NCI-H1105 (cell line): ENCODE measurements around the gene GH2.
"Not testable (repeated sequence)": the region's sequence is repeated elsewhere in the genome, so short reads cannot be mapped to it uniquely, and the experiment has no call there.

ENCODE experiments used
- DNase-seq: peaks from one replicate; lab custom pipeline; 2025; lab: John Stamatoyannopoulos, UW

GH2 gene

DNA sequence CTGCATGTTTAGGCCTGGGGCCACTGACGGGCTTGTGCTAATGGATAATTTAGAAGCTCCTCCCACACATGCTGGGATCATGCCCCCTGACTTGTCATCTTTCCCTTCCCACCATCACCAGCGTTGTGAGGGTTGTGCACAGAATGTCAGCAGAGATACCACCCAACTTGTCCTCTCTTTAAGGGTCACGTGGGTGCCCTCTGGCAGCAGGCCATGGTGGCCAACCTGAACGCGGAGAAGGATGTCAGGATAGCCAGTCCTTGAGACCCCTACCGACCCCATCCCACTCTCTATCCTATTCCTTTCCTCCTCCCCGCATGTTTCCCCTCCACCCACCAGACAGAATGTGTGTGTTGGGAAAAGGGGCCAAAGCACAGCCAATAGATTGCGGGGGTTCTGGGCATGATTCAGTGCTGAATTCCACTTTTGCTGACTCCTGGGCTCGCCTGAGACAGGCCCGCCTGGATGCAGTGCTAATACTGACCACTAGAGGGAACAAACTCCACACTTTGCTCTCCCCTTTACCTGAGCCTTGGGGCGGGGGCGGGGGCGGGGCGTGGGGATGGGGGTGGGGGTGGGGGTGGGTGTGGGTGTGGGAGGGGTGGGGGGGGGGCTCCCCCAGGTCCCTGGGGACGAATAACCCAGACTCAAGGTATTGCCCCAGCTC lies at the start of gene GH2:
TSS of gene GH2 (minus strand) at position 10 of the 667 bp plus-strand sequence. CDS start 143 bp downstream, outside the sequence.
- DNase-seq = no peak

DNA sequence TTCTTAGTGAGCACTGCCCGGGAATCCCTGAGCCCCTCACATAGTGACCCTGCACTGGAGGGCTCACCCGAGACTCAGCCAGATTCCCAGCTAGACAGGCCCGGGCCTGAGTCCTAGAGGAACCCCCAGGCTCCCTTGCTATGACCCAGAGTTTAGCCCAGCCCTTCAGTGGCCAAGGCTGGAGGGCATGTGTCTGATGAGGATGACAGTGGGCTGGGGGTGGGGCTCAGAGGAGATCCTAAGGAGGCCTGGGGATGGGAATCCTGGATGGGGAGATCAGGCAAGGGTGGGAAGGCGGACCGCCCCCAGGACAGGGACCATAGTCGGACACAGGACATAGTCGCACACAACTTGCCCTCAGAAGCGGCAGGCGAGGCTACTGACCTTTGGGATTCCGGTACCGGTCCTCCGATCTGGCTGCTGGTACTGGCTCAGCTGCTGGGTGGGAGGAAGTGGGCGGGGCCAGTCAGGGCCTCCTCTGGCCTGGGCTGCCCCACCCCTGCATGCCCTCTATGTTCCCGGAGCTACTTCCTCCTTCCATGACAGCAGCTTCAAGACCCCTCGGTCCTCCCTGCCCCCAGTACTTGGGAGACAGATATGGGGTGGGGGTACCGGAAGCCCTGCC lies 49.3 kb upstream of the GH2 start:
- DNase-seq = no peak

GRCh38 chr17:63929860-63930766 lies 48.4 kb upstream of the GH2 start:
- no peak for DNase-seq

GRCh38 chr17:63928966-63929695 lies 47.4 kb upstream of the GH2 start:
- DNase-seq = no peak

- no peak for DNase-seq
Measured at GRCh38 chr17:63928172-63928666, 46.5 kb upstream of the GH2 start.

GRCh38 chr17:63927464-63928171 lies 45.9 kb upstream of the GH2 start:
- no peak for DNase-seq

GRCh38 chr17:63926164-63926563 lies 44.4 kb upstream of the GH2 start:
- no peak for DNase-seq

DNA sequence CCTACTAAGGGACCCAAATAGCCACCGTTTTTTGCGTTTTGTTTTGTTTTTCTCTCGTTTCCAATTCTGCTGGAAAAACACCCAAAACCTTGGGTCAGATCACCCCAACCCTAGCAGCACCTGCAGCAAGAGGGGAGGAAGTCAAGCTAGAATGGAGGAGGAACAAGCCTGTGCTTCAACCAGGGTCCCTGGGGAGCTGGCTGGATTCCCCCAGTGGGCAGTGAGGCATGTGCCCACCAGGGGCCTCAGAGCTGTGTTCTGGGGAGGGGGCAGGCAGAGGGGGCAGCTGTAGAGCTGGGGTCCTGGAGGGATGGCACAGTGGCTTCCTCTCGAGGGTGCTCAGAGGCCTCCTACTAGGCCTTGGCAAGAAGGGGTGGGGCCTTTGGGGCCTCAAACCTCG lies 43.9 kb upstream of the GH2 start:
- no peak for DNase-seq

GRCh38 chr17:63922402-63922801 lies 40.7 kb upstream of the GH2 start:
- not testable (repeated sequence) for DNase-seq

DNA sequence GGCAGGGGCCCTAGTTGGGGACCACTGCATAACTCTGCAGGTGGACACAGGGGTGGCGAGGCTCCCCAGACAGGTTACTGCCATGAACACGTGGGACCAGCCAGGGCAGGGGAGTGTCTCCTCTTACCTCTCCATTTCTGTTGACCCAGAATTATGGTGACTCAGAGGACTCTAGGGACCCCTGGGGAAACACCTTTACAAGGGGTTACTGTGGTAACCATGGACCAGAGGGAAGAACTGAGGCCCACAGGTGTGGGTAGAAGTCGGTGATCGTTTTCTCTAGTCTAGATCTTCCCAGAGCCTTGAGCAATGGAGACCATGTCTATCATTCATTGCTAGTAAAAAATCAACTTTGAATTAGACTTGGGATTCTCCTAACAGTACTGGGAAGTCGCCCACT lies 39.0 kb upstream of the GH2 start:
- DNase-seq = not testable (repeated sequence)

DNA sequence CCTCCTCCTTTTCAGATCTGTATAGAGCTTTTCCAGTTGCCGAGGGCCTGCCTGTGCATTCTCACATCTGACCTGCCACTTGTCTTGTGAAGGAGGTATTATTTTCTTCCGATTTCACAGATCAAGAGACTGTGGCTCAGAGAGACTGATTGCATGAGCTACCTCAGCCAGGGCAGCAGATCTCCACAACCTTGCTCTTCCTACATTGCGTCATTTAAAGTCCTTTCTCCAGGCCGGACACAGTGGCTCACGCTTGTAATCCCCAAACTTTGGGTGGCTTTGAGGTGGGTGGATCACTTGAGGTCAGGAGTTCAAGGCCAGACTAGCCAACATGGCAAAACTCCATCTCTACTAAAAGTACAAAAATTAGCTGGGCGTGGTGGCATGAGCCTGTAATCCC lies 38.3 kb upstream of the GH2 start:
- not testable (repeated sequence) for DNase-seq

GRCh38 chr17:63919311-63919723 lies 37.6 kb upstream of the GH2 start:
- peak; percentile 20 for DNase-seq

DNA sequence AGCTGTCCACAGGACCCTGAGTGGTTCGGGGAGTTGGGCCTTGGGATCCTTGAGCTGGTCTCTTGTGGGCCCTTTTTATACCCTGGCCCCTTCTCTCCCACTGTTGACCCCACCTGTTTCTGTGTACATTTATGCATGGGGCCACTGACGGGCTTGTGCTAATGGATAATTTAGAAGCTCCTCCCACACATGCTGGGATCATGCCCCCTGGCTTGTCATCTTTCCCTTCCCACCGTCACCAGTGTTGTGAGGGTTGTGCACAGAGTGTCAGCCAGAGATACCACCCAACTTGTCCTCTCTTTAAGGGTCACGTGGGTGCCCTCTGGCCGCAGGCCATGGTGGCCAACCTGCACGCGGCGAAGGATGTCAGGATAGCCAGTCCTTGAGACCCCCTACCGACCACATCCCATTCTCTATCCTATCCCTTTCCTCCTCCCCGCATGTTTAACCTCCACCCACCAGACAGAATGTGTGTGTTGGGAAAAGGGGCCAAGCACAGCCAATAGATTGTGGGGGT lies 37.1 kb upstream of the GH2 start, which contains the start of gene GH1:
TSS of gene GH1 (minus strand) at position 51 of the 517 bp plus-strand sequence. CDS start 63 bp downstream, outside the sequence.
- DNase-seq = not testable (repeated sequence)

DNA sequence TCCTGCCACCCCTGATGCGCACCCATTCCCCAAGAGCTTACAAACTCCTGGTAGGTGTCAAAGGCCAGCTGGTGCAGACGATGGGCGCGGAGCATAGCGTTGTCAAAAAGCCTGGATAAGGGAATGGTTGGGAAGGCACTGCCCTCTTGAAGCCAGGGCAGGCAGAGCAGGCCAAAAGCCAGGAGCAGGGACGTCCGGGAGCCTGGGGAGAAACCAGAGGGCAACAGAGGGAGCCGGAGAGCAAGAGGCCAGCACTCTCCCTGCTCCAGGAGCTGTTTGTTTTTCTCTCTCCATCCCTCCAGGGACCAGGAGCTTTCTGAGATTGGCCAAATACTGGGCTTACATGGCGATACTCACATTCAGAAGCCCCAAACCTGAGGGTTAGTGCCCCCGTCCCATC lies 36.6 kb upstream of the GH2 start:
- no peak for DNase-seq

DNA sequence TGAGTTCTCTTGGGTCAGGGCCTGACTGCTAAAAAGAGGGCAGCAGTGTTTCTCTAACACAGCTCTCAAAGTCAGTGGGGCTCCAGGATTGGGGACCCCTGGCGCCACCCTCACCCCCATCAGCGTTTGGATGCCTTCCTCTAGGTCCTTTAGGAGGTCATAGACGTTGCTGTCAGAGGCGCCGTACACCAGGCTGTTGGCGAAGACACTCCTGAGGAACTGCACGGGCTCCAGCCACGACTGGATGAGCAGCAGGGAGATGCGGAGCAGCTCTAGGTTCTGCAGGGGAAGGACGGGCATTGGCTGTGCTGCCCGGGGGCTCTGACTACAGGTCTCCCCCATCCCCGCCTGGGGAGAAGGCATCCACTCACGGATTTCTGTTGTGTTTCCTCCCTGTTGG lies 35.9 kb upstream of the GH2 start:
- DNase-seq = no peak

GRCh38 chr17:63917206-63917605 lies 35.5 kb upstream of the GH2 start:
- not testable (repeated sequence) for DNase-seq

DNA sequence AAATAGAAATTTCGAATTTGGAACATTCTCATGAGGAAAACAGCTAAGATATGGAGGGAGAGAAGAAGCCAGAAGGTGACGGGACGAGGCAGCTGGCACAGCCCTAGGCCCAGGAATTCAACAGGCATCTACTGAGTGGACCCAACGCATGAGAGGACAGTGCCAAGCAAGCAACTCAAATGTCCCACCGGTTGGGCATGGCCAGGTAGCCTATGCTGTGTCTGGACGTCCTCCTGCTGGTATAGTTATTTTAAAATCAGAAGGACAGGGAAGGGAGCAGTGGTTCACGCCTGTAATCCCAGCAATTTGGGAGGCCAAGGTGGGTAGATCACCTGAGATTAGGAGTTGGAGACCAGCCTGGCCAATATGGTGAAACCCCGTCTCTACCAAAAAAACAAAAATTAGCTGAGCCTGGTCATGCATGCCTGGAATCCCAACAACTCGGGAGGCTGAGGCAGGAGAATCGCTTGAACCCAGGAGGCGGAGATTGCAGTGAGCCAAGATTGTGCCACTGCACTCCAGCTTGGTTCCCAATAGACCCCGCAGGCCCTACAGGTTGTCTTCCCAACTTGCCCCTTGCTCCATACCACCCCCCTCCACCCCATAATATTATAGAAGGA lies 34.9 kb upstream of the GH2 start:
- no peak for DNase-seq

GRCh38 chr17:63915753-63916152 lies 34.0 kb upstream of the GH2 start:
- DNase-seq = not testable (repeated sequence)

DNA sequence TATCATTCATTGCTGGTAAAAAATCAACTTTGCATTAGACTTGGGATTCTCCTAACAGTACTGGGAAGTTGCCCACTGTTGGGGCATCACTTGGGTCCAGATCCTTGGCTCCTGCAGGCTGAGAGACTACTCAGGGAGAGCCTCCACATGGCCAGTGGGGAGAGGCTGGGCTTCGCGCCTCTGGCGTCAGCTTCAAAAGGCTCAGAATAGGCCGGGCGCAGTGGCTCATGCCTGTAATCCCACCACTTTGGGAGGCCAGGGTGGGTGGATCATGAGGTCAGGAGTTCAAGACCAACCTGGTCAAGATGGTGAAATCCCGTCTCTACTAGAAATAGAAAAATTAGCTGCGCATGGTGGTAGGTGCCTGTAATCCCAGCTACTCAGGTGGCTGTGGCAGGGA lies 32.7 kb upstream of the GH2 start:
- DNase-seq = no peak

- DNase-seq = no peak
Measured at GRCh38 chr17:63911657-63912100, 29.9 kb upstream of the GH2 start.
